HG03521 (cell line): ENCODE results near the gene RGS2.

Experiments
- ATAC-seq: cut with Tn5 transposase; IDR thresholded peaks from one replicate; pipeline ENCODE4 v1.9.1; 2021; ENCODE audit warnings: mild to moderate bottlenecking, moderate library complexity; ENCODE audit not compliant: unreplicated experiment

RGS2 gene

GRCh38 chr1:192808518-192809306 lies at the start of gene RGS2:
TSS of gene RGS2 (plus strand) at chr1:192809039. CDS start at chr1:192809072, 33 bp downstream.
- peak; percentile 84 for ATAC-seq

GRCh38 chr1:192759104-192759503 lies 49.7 kb upstream of the RGS2 start:
- ATAC-seq = no peak

- no peak for ATAC-seq
Observed at GRCh38 chr1:192762265-192762664, 46.6 kb upstream of the RGS2 start.

- ATAC-seq = no peak
Observed at GRCh38 chr1:192763243-192763642, 45.6 kb upstream of the RGS2 start.

GRCh38 chr1:192763756-192764155 lies 45.1 kb upstream of the RGS2 start:
- ATAC-seq = no peak

- ATAC-seq = no peak
Observed at GRCh38 chr1:192764675-192765074, 44.2 kb upstream of the RGS2 start.

- ATAC-seq = no peak
Observed at GRCh38 chr1:192766009-192766625, 42.7 kb upstream of the RGS2 start.

- no peak for ATAC-seq
Observed at GRCh38 chr1:192766876-192767275, 42.0 kb upstream of the RGS2 start.

GRCh38 chr1:192767798-192768197 lies 41.0 kb upstream of the RGS2 start:
- no peak for ATAC-seq

- ATAC-seq = no peak
Observed at GRCh38 chr1:192768463-192768862, 40.4 kb upstream of the RGS2 start.

- no peak for ATAC-seq
Observed at GRCh38 chr1:192771341-192771740, 37.5 kb upstream of the RGS2 start.

- ATAC-seq = no peak
Observed at GRCh38 chr1:192775631-192776030, 33.2 kb upstream of the RGS2 start.

- ATAC-seq = no peak
Observed at GRCh38 chr1:192776206-192776605, 32.6 kb upstream of the RGS2 start.

- ATAC-seq = no peak
Observed at GRCh38 chr1:192776998-192777397, 31.8 kb upstream of the RGS2 start.

- ATAC-seq = no peak
Observed at GRCh38 chr1:192783791-192784190, 25.0 kb upstream of the RGS2 start.

GRCh38 chr1:192784397-192784796 lies 24.4 kb upstream of the RGS2 start:
- ATAC-seq = no peak

- no peak for ATAC-seq
Observed at GRCh38 chr1:192786576-192786975, 22.3 kb upstream of the RGS2 start.

- ATAC-seq = no peak
Observed at GRCh38 chr1:192787914-192788585, 20.8 kb upstream of the RGS2 start.

- no peak for ATAC-seq
Observed at GRCh38 chr1:192789871-192790270, 19.0 kb upstream of the RGS2 start.

- ATAC-seq = no peak
Observed at GRCh38 chr1:192792628-192793027, 16.2 kb upstream of the RGS2 start.

- no peak for ATAC-seq
Observed at GRCh38 chr1:192793983-192794767, 14.7 kb upstream of the RGS2 start.
